Trophoblast cell (in vitro differentiated cells and primary cell): Measurements from ENCODE around the gene GLIS1.

ENCODE experiments used
- DNase-seq, 2 donors: peaks; one replicate each; pipeline ENCODE4 v3.0.0-alpha.2; 2016
- H2AFZ ChIP-seq: 2 replicates; pipeline ENCODE4 v1.6.1; 2013; ENCODE audit warnings: low read length, moderate library complexity, mild to moderate bottlenecking; ENCODE audit not compliant: insufficient read depth, poor library complexity
- H2AK5ac ChIP-seq: 2 replicates; pipeline ENCODE4 v1.6.1; 2013; ENCODE audit warnings: mild to moderate bottlenecking, low read length
- H2BK120ac ChIP-seq: 2 replicates; pipeline ENCODE4 v1.6.1; 2013; ENCODE audit warnings: low read length, mild to moderate bottlenecking, moderate library complexity; ENCODE audit not compliant: insufficient read depth, poor library complexity
- H2BK12ac ChIP-seq: 2 replicates; pipeline ENCODE4 v1.6.1; 2013; ENCODE audit warnings: mild to moderate bottlenecking, low read length, moderate library complexity
- H2BK5ac ChIP-seq: 2 replicates; pipeline ENCODE4 v1.6.1; 2013; ENCODE audit warnings: low read length, low read depth, moderate library complexity, mild to moderate bottlenecking; ENCODE audit not compliant: poor library complexity
- H3K14ac ChIP-seq: 2 replicates; pipeline ENCODE4 v1.6.1; 2013; ENCODE audit warnings: mild to moderate bottlenecking, low read length
- H3K18ac ChIP-seq: 2 replicates; pipeline ENCODE4 v1.6.1; 2013; ENCODE audit warnings: mild to moderate bottlenecking, low read length
- H3K23ac ChIP-seq: 2 replicates; pipeline ENCODE4 v1.6.1; 2013; ENCODE audit warnings: low read length
- H3K27ac ChIP-seq: 2 replicates; pipeline ENCODE4 v1.5.1; 2013; ENCODE audit warnings: low read depth, mild to moderate bottlenecking, inconsistent platforms, low read length, moderate library complexity
- H3K27me3 ChIP-seq: 2 replicates; pipeline ENCODE4 v1.6.1; 2013; ENCODE audit warnings: inconsistent platforms, mild to moderate bottlenecking, low read length, moderate library complexity; ENCODE audit not compliant: insufficient read depth
- H3K36me3 ChIP-seq, 2 experiments: 1 replicate in 1 of 2; 2 replicates in 1 of 2; pipeline ENCODE4 v1.6.1; 2013; ENCODE audit warnings: low read length in 2 of 2, mild to moderate bottlenecking in 2 of 2, moderate library complexity in 1 of 2; ENCODE audit not compliant: insufficient read depth in 2 of 2, control insufficient read depth in 1 of 2
- H3K4ac ChIP-seq: 2 replicates; pipeline ENCODE4 v1.6.1; 2013; ENCODE audit warnings: low read depth, mild to moderate bottlenecking, low read length, moderate library complexity
- H3K4me1 ChIP-seq, 2 experiments: 1 replicate in 1 of 2; 2 replicates in 1 of 2; pipeline ENCODE4 v1.6.1; 2013; ENCODE audit warnings: low read length in 2 of 2, mild to moderate bottlenecking in 2 of 2, moderate library complexity in 1 of 2; ENCODE audit not compliant: insufficient read depth in 2 of 2, control insufficient read depth in 1 of 2
- H3K4me2 ChIP-seq: 2 replicates; pipeline ENCODE4 v1.6.1; 2013; ENCODE audit warnings: inconsistent platforms, mild to moderate bottlenecking, low read length, moderate library complexity
- H3K4me3 ChIP-seq: 2 replicates; pipeline ENCODE4 v1.5.1; 2013; ENCODE audit warnings: mild to moderate bottlenecking, low read depth, low read length, inconsistent platforms
- H3K79me1 ChIP-seq: one replicate; pipeline ENCODE4 v1.6.1; 2013; ENCODE audit warnings: low read length
- H3K79me2 ChIP-seq: 2 replicates; pipeline ENCODE4 v1.6.1; 2013; ENCODE audit warnings: low read length, mild to moderate bottlenecking; ENCODE audit not compliant: control insufficient read depth, insufficient read depth, poor library complexity
- H3K9ac ChIP-seq: 2 replicates; pipeline ENCODE4 v1.6.1; 2013; ENCODE audit warnings: mild to moderate bottlenecking, low read length
- H3K9me3 ChIP-seq: 2 replicates; pipeline ENCODE4 v1.6.1; 2013; ENCODE audit warnings: low read depth, mild to moderate bottlenecking, control low read depth, inconsistent platforms, low read length; ENCODE audit not compliant: insufficient read depth
- H4K12ac ChIP-seq: 2 replicates; pipeline ENCODE4 v1.6.1; 2013; ENCODE audit warnings: low read depth, mild to moderate bottlenecking, low read length, moderate library complexity
- H4K8ac ChIP-seq: 2 replicates; pipeline ENCODE4 v1.6.1; 2013; ENCODE audit warnings: low read depth, mild to moderate bottlenecking, low read length, moderate library complexity
- H4K91ac ChIP-seq: one replicate; pipeline ENCODE4 v1.6.1; 2013; ENCODE audit warnings: low read depth, mild to moderate bottlenecking, low read length, moderate library complexity
- WGBS: extraction: QIAGEN DNeasy Blood & Tissue Kit; methylation state at CpG from one replicate; pipeline ENCODE4 v1.1.7; 2013; ENCODE audit warnings: missing lambda C conversion rate; ENCODE audit not compliant: insufficient read length, insufficient coverage; ENCODE audit errors: extremely low coverage; 5-methylcytosine and 5-hydroxymethylcytosine counted together

The GLIS1 gene

DNA sequence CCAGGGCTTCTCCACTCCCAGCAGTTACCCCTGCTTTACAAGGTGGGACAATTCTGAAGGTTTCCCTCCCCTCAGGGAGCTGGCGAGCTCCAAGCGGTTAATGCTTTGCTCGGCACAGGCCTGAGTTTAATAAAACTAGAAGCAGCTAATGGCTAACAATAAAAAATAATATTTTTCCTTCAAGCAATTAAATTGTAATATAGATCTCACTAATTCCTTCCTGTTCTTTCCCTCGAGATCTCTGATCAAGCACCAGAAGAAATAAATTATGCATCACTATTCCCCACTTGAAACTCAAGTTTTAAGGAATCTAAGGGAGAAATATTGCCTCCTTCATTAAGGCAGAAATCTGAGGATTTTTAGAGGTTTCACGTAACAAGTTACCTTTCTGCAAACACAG lies 42.9 kb downstream of the GLIS1 start:
- Histone ChIP-seq H2BK120ac (no peak overlapping the region), H3K4me1 (peaks cover 0 to 1% of the 10 kb centered on the region in 2 experiments), H2AK5ac (no peak overlapping the region), H3K9me3 (peaks cover 2% of the 10 kb centered on the region), H3K27me3 (no peaks in the 10 kb centered on the region), H3K79me1 (no peaks in the 10 kb centered on the region), H4K91ac (no peak overlapping the region), H4K8ac (no peak overlapping the region), H3K4ac (no peak overlapping the region), H3K27ac (no peak overlapping the region), H3K18ac (no peak overlapping the region), H3K9ac (no peak overlapping the region), H3K14ac (no peak overlapping the region), H2AFZ (no peak overlapping the region), H3K4me2 (no peak overlapping the region), H2BK12ac (no peak overlapping the region), H3K79me2 (no peaks in the 10 kb centered on the region), H2BK5ac (no peak overlapping the region), H3K4me3 (no peak overlapping the region), H3K36me3 (no peaks in the 10 kb centered on the region), H3K23ac (no peak overlapping the region), H4K12ac (no peak overlapping the region)
- DNase-seq, result no peak
- WGBS, result no CpG with 5 or more reads among the region's 5 CpGs

DNA sequence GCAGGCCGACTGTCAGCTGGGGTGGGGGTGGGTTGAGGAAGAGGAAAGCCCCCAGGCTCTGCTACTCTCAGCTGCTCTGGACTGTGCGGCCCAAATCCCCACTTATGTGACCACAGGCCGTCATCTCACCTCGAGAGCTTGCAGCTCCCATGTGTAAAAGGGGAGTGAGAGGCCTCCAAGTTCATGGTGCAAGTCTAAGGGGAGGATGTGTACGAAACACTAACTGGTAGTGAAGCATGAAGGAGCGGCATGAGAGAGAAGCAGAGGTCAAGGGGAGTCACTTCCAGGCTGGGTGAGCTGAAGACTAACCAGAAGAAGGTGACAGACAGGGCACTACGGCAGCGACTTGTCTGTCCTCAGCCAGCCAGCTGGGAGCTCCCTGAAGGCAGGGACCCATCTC lies 43.8 kb downstream of the GLIS1 start:
- no peak overlapping the region for H3K27ac ChIP-seq
- H3K79me1 ChIP-seq, result no peaks in the 10 kb centered on the region
- H2AFZ ChIP-seq, result no peak overlapping the region
- H4K91ac ChIP-seq, result no peak overlapping the region
- H2BK5ac ChIP-seq, result no peak overlapping the region
- no peak overlapping the region for H4K12ac ChIP-seq
- H3K9me3 ChIP-seq, result peaks cover 2% of the 10 kb centered on the region
- no peaks in the 10 kb centered on the region for H3K79me2 ChIP-seq
- no peak overlapping the region for H2BK12ac ChIP-seq
- no peak overlapping the region for H3K23ac ChIP-seq
- H3K4me1 ChIP-seq, result peaks cover 0 to 1% of the 10 kb centered on the region in 2 experiments
- no peak overlapping the region for H3K9ac ChIP-seq
- H3K14ac ChIP-seq, result no peak overlapping the region
- DNase-seq, result no peak
- no peak overlapping the region for H4K8ac ChIP-seq
- WGBS, result no CpG with 5 or more reads among the region's 8 CpGs
- no peak overlapping the region for H3K4ac ChIP-seq
- no peak overlapping the region for H3K18ac ChIP-seq
- no peaks in the 10 kb centered on the region for H3K36me3 ChIP-seq
- no peak overlapping the region for H2BK120ac ChIP-seq
- no peak overlapping the region for H3K4me3 ChIP-seq
- H3K27me3 ChIP-seq, result no peaks in the 10 kb centered on the region
- no peak overlapping the region for H3K4me2 ChIP-seq
- no peak overlapping the region for H2AK5ac ChIP-seq

DNA sequence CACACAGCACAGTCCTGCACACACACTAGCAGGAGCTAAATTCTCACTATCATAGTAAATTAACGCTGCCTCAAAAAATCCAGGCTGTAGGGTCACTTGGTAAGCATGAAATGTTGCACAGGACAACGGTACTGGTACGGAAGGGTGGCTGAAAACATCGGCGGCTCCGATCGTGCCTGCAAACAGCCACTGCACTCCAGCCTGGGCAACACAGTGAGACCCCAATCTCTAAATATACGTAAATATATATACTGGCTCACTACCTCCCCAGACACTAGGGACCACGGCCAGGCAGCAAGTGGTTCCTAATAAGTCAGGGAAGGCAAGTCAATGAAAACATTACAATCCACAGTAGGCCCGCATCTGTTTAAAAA lies 44.3 kb downstream of the GLIS1 start:
- Histone ChIP-seq H3K4me1 (peaks cover 0 to 1% of the 10 kb centered on the region in 2 experiments), H3K27me3 (no peaks in the 10 kb centered on the region), H2BK5ac (no peak overlapping the region), H3K23ac (no peak overlapping the region), H3K4me2 (no peak overlapping the region), H3K79me1 (no peaks in the 10 kb centered on the region), H4K91ac (no peak overlapping the region), H2BK12ac (no peak overlapping the region), H3K4me3 (no peak overlapping the region), H2AK5ac (no peak overlapping the region), H3K18ac (no peak overlapping the region), H3K9me3 (peaks cover 4% of the 10 kb centered on the region), H2AFZ (no peak overlapping the region), H3K79me2 (no peaks in the 10 kb centered on the region), H3K4ac (no peak overlapping the region), H4K8ac (no peak overlapping the region), H3K14ac (no peak overlapping the region), H2BK120ac (no peak overlapping the region), H3K27ac (no peak overlapping the region), H3K36me3 (no peaks in the 10 kb centered on the region), H3K9ac (no peak overlapping the region), H4K12ac (no peak overlapping the region)
- DNase-seq, result no peak
- no CpG with 5 or more reads among the region's 10 CpGs for WGBS

DNA sequence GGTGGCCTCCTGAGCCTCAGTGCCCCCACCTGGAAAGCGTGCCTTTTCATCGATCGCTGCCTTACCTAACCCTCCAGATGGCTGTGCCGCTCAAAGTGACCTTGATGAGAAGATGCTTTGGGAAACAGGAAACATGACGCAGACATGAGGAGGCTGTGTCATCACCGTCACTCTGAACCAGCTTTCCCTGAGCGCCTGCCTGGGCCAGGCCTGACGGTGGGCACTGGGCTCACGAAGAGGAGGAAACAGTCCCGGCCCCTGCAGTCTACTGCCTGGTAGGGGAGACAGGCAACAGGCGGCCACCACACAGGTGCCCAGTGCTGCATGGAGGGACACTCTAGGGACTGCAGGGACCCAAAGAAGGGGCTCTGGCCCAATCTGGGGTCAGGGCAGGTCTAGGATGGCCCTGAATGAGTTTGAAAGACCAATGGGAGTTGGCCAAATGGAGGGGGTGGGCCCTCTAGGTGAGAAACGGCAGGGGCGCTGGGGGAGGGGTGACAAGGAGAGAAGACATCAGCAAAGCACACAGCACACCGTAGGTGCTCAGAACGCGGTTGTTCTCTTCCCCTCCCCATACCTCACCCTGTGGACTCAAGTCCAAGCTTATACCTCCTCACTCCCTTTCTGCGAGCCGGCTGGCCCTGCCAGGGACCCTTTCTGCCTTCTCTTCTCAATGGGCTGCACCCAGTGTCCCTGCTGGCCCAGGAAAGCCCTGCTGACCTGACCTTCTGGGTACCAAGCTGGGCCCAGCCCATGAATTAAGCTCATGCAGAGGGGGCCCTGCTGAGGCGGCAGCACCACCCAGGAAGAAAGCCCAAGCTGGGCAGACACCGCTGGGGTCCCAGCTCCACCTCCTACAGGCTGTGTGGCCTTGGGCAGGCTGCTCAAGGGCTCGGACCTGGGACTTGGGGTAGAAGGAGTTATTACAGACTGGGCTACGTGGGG lies 44.9 kb downstream of the GLIS1 start:
- Histone ChIP-seq H4K8ac (no peak overlapping the region), H3K27ac (no peak overlapping the region), H3K79me2 (no peaks in the 10 kb centered on the region), H3K14ac (no peak overlapping the region), H3K4me3 (no peak overlapping the region), H3K9me3 (peaks cover 4% of the 10 kb centered on the region), H3K9ac (no peak overlapping the region), H2AK5ac (no peak overlapping the region), H3K4me1 (peaks cover 0 to 1% of the 10 kb centered on the region in 2 experiments), H3K36me3 (no peaks in the 10 kb centered on the region), H3K18ac (no peak overlapping the region), H4K91ac (no peak overlapping the region), H3K23ac (no peak overlapping the region), H2BK120ac (no peak overlapping the region), H2AFZ (no peak overlapping the region), H2BK5ac (no peak overlapping the region), H2BK12ac (no peak overlapping the region), H3K79me1 (no peaks in the 10 kb centered on the region), H4K12ac (no peak overlapping the region), H3K4ac (no peak overlapping the region), H3K27me3 (no peaks in the 10 kb centered on the region), H3K4me2 (no peak overlapping the region)
- WGBS, result no CpG with 5 or more reads among the region's 22 CpGs
- DNase-seq, result no peak
